H9 (cell line): Measurements from ENCODE around the gene NSUN7. TPM values are rescaled to one million over a fixed set of nuclear protein-coding genes. Genes with fewer than 3 reads are reported as not detected.

Source experiments
- DNase-seq: peaks from one replicate; pipeline ENCODE4 v3.0.0-alpha.2; 2017
- H2AFZ ChIP-seq: one replicate; pipeline ENCODE4 v1.6.1; 2013; ENCODE audit warnings: mild to moderate bottlenecking, low read length, control low read depth, moderate library complexity
- H2AK5ac ChIP-seq: 2 replicates; pipeline ENCODE4 v1.6.1; 2013; ENCODE audit warnings: low read length, control low read depth, mixed read lengths; ENCODE audit not compliant: insufficient read length
- H2BK120ac ChIP-seq: one replicate; pipeline ENCODE4 v1.6.1; 2013; ENCODE audit warnings: low read depth, mild to moderate bottlenecking, low read length, control low read depth, inconsistent platforms; ENCODE audit not compliant: poor library complexity, severe bottlenecking
- H2BK12ac ChIP-seq: 2 replicates; pipeline ENCODE4 v1.6.1; 2013; ENCODE audit warnings: low read length, control low read depth, mixed read lengths, low read depth; ENCODE audit not compliant: insufficient read length
- H2BK15ac ChIP-seq: 2 replicates; pipeline ENCODE4 v1.6.1; 2013; ENCODE audit warnings: low read depth, low read length, control low read depth
- H2BK20ac ChIP-seq: one replicate; pipeline ENCODE4 v1.6.1; 2013; ENCODE audit warnings: low read depth, mild to moderate bottlenecking, low read length, control low read depth, inconsistent platforms; ENCODE audit not compliant: poor library complexity, severe bottlenecking
- H2BK5ac ChIP-seq: 2 replicates; pipeline ENCODE4 v1.6.1; 2013; ENCODE audit warnings: low read length, control low read depth, mixed read lengths; ENCODE audit not compliant: insufficient read length
- H3K14ac ChIP-seq: 2 replicates; pipeline ENCODE4 v1.6.1; 2013; ENCODE audit warnings: low read length, control low read depth; ENCODE audit not compliant: insufficient read depth
- H3K18ac ChIP-seq: 2 replicates; pipeline ENCODE4 v1.6.1; 2013; ENCODE audit warnings: low read depth, mild to moderate bottlenecking, mixed read lengths, low read length, control low read depth; ENCODE audit not compliant: insufficient read length
- H3K23ac ChIP-seq: 2 replicates; pipeline ENCODE4 v1.6.1; 2013; ENCODE audit warnings: low read length, control low read depth, mixed read lengths, low read depth; ENCODE audit not compliant: insufficient read length
- H3K23me2 ChIP-seq: 2 replicates; pipeline ENCODE4 v1.6.1; 2013; ENCODE audit warnings: low read depth, mild to moderate bottlenecking, mixed read lengths, low read length, control low read depth; ENCODE audit not compliant: insufficient read length, poor library complexity, severe bottlenecking
- H3K27ac ChIP-seq: 2 replicates; pipeline ENCODE4 v1.5.1; 2013; ENCODE audit warnings: low read length, control low read depth, mixed read lengths, low read depth; ENCODE audit not compliant: insufficient read length
- H3K27me3 ChIP-seq: 2 replicates; pipeline ENCODE4 v1.6.1; 2013; ENCODE audit warnings: low read length, control low read depth, inconsistent platforms; ENCODE audit not compliant: insufficient read depth
- H3K4ac ChIP-seq: 2 replicates; pipeline ENCODE4 v1.6.1; 2013; ENCODE audit warnings: low read depth, mild to moderate bottlenecking, control low read depth, inconsistent platforms, low read length, moderate library complexity
- H3K4me1 ChIP-seq: 2 replicates; pipeline ENCODE4 v1.6.1; 2013; ENCODE audit warnings: low read length, control low read depth, inconsistent platforms; ENCODE audit not compliant: insufficient read depth
- H3K4me2 ChIP-seq: 2 replicates; pipeline ENCODE4 v1.6.1; 2013; ENCODE audit warnings: low read length, control low read depth, mixed read lengths; ENCODE audit not compliant: insufficient read length, insufficient read depth
- H3K56ac ChIP-seq: 2 replicates; pipeline ENCODE4 v1.6.1; 2013; ENCODE audit warnings: low read depth, mild to moderate bottlenecking, mixed read lengths, low read length, control low read depth; ENCODE audit not compliant: insufficient read length
- H3K79me1 ChIP-seq: 2 replicates; pipeline ENCODE4 v1.6.1; 2013; ENCODE audit warnings: low read depth, mild to moderate bottlenecking, moderate library complexity, low read length, control low read depth, inconsistent platforms; ENCODE audit not compliant: insufficient read depth, poor library complexity, severe bottlenecking
- H3K79me2 ChIP-seq: 2 replicates; pipeline ENCODE4 v1.6.1; 2013; ENCODE audit warnings: low read length, control low read depth, inconsistent platforms; ENCODE audit not compliant: insufficient read depth
- H3K9ac ChIP-seq: 2 replicates; pipeline ENCODE4 v1.6.1; 2013; ENCODE audit warnings: low read length, control low read depth, mixed read lengths; ENCODE audit not compliant: insufficient read length; ENCODE audit errors: extremely low read depth
- H3K9me3 ChIP-seq: one replicate; pipeline ENCODE4 v1.6.1; 2013; ENCODE audit warnings: low read depth, low read length, inconsistent platforms; ENCODE audit not compliant: control insufficient read depth
- H3T11ph ChIP-seq: one replicate; pipeline ENCODE4 v1.6.1; 2013; ENCODE audit warnings: mild to moderate bottlenecking, low read length, control low read depth, inconsistent platforms
- H4K20me1 ChIP-seq: one replicate; pipeline ENCODE4 v1.6.1; 2013; ENCODE audit not compliant: control insufficient read depth, insufficient read length, insufficient read depth
- H4K5ac ChIP-seq: 2 replicates; pipeline ENCODE4 v1.6.1; 2013; ENCODE audit warnings: low read depth, mild to moderate bottlenecking, mixed read lengths, low read length, control low read depth; ENCODE audit not compliant: insufficient read length
- H4K8ac ChIP-seq: replicated peaks from 2 replicates; pipeline ENCODE4 v1.6.1; 2013; ENCODE audit warnings: low read length, control low read depth, mixed read lengths, low read depth; ENCODE audit not compliant: insufficient read length
- H4K91ac ChIP-seq: 2 replicates; pipeline ENCODE4 v1.6.1; 2013; ENCODE audit warnings: low read depth, mild to moderate bottlenecking, moderate library complexity, mixed read lengths, low read length, control low read depth; ENCODE audit not compliant: insufficient read length
- H3K27ac Mint-ChIP-seq, 3 experiments: 2 replicates in 2 of 3; 3 replicates in 1 of 3; pipeline ENCODE4 v1.8.0; 2020 to 2021; ENCODE audit warnings: mixed read lengths in 3 of 3, mild to moderate bottlenecking in 1 of 3, moderate library complexity in 1 of 3
- H3K27me3 Mint-ChIP-seq: 2 replicates; pipeline ENCODE4 v1.8.0; 2021; ENCODE audit warnings: low read depth, mild to moderate bottlenecking, moderate library complexity, mixed read lengths
- H3K36me3 Mint-ChIP-seq, 3 experiments: 2 replicates in 2 of 3; 3 replicates in 1 of 3; pipeline ENCODE4 v1.8.0; 2020 to 2021; ENCODE audit warnings: low read depth in 3 of 3, mixed read lengths in 3 of 3; ENCODE audit not compliant: insufficient read depth in 1 of 3
- H3K4me1 Mint-ChIP-seq, 2 experiments: 2 replicates each; pipeline ENCODE4 v1.8.0; 2020; ENCODE audit warnings: mixed read lengths in 2 of 2
- H3K4me3 Mint-ChIP-seq, 2 experiments: 2 replicates in 1 of 2; 3 replicates in 1 of 2; pipeline ENCODE4 v1.8.0; 2020 to 2021; ENCODE audit warnings: mild to moderate bottlenecking in 2 of 2, mixed read lengths in 2 of 2, moderate library complexity in 1 of 2
- H3K9me3 Mint-ChIP-seq, 2 experiments: 2 replicates in 1 of 2; 3 replicates in 1 of 2; pipeline ENCODE4 v1.8.0; 2020; ENCODE audit warnings: mild to moderate bottlenecking in 2 of 2, mixed read lengths in 2 of 2, moderate library complexity in 1 of 2
- WGBS: extraction: QIAGEN DNeasy Blood & Tissue Kit; methylation state at CpG from one replicate; pipeline ENCODE4 v1.1.7; 2013; ENCODE audit warnings: missing lambda C conversion rate, low lambda C conversion rate, mixed read lengths; ENCODE audit not compliant: insufficient read length; ENCODE audit errors: extremely low coverage; 5-methylcytosine and 5-hydroxymethylcytosine counted together
- total RNA-seq: library from RNA; stranded (reverse); gene quantifications from 2 replicates; pipeline ENCODE4 v1.2.1, GENCODE V29; 2021
- TF ChIP-seq, protein P1 (sequence below): fragments of 200-600 bp; sonication (generic); conservative IDR thresholded peaks from 3 replicates; pipeline ENCODE4 v1.8.0; 2021; ENCODE audit warnings: antibody characterized with exemption, mild to moderate bottlenecking

NSUN7 gene
- total RNA-seq, 1 experiment from 2014 or later = 15.9 TPM

DNA sequence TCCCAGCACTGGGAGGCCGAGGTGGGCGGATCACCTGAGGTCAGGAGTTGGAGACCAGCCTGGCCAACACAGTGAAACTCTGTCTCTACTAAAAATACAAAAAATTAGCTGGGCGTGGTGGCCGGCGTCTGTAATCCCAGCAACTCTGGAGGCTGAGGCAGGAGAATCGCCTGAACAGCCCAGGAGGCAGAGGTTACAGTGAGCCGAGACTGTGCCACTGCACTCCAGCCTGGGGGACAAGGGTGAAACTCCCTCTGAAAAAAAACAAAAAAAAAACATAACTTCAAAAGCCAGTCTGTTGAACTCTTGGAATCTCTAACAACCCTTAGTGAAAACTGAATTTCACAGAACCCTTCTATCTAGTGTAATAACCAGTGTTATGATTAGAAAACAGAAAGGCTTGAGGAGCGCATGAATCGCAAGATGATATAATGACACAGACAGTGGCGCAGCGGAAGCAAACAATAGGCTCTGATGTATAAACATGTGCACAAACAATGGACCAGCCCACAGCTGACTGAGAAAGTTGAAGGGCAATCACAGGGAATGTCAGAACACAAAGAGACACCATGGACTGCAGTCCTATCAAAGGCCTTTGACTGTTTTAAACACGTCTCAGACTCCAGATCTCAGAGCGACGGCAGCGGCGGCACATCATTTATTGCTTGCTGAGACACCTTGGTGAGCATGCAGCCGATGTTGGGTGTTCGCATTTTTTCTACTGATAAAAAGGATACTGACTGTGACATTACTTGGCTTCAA is 81.6 kb downstream of the NSUN7 start:
- H3K79me2 ChIP-seq = no peaks in the 10 kb centered on the region; the same call in 1 of the 2 replicates
- H3K27me3 Mint-ChIP-seq = no peaks in the 10 kb centered on the region
- H2BK20ac ChIP-seq = no peak overlapping the region
- H3K9me3 Mint-ChIP-seq = no peaks in the 10 kb centered on the region
- no peak overlapping the region for H3K27ac ChIP-seq
- H3T11ph ChIP-seq = no peak overlapping the region
- no peak overlapping the region for H4K91ac ChIP-seq
- H3K18ac ChIP-seq = no peak overlapping the region
- H3K9me3 ChIP-seq = no peaks in the 10 kb centered on the region
- no peak overlapping the region for H2BK15ac ChIP-seq
- H2AFZ ChIP-seq = no peak overlapping the region
- no peaks in the 10 kb centered on the region for H3K4me1 ChIP-seq
- H3K4me3 Mint-ChIP-seq = no peak overlapping the region
- no peaks in the 10 kb centered on the region for H4K20me1 ChIP-seq
- no peak overlapping the region for H3K23ac ChIP-seq
- 0 out of 4 replicates have a peak, but pooled peaks cover 0 to 2% of the 10 kb centered on the region in 2 experiments for H3K4me1 Mint-ChIP-seq
- no CpG with 5 or more reads among the region's 18 CpGs for WGBS
- no peak overlapping the region for H3K4me2 ChIP-seq
- H3K79me1 ChIP-seq = no peaks in the 10 kb centered on the region
- no peak overlapping the region for H3K4ac ChIP-seq
- no peak for DNase-seq
- no peak overlapping the region for H2AK5ac ChIP-seq
- H4K5ac ChIP-seq = no peak overlapping the region
- no peak overlapping the region for H2BK12ac ChIP-seq
- H3K27me3 ChIP-seq = no peaks in the 10 kb centered on the region
- no peak overlapping the region for H2BK120ac ChIP-seq
- no peak overlapping the region for H3K27ac Mint-ChIP-seq
- no peak overlapping the region for H3K56ac ChIP-seq
- H3K14ac ChIP-seq = no peak overlapping the region
- no peak overlapping the region for H3K9ac ChIP-seq
- H4K8ac ChIP-seq = no peak overlapping the region
- TF ChIP-seq, protein P1, sequence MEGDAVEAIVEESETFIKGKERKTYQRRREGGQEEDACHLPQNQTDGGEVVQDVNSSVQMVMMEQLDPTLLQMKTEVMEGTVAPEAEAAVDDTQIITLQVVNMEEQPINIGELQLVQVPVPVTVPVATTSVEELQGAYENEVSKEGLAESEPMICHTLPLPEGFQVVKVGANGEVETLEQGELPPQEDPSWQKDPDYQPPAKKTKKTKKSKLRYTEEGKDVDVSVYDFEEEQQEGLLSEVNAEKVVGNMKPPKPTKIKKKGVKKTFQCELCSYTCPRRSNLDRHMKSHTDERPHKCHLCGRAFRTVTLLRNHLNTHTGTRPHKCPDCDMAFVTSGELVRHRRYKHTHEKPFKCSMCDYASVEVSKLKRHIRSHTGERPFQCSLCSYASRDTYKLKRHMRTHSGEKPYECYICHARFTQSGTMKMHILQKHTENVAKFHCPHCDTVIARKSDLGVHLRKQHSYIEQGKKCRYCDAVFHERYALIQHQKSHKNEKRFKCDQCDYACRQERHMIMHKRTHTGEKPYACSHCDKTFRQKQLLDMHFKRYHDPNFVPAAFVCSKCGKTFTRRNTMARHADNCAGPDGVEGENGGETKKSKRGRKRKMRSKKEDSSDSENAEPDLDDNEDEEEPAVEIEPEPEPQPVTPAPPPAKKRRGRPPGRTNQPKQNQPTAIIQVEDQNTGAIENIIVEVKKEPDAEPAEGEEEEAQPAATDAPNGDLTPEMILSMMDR = no peak
- peaks cover 31 to 65% (median 60%) of the 10 kb centered on the region in 3 experiments; a peak in 6 of 7 replicates for H3K36me3 Mint-ChIP-seq
- H2BK5ac ChIP-seq = no peak overlapping the region
- H3K23me2 ChIP-seq = no peaks in the 10 kb centered on the region
